Measurements from ENCODE around the gene SPG7. TPM values are rescaled to one million over a fixed set of nuclear protein-coding genes. Genes with fewer than 3 reads are reported as not detected.

Gene SPG7
- polyA plus RNA-seq, 1 experiment, result 50.1 TPM

DNA sequence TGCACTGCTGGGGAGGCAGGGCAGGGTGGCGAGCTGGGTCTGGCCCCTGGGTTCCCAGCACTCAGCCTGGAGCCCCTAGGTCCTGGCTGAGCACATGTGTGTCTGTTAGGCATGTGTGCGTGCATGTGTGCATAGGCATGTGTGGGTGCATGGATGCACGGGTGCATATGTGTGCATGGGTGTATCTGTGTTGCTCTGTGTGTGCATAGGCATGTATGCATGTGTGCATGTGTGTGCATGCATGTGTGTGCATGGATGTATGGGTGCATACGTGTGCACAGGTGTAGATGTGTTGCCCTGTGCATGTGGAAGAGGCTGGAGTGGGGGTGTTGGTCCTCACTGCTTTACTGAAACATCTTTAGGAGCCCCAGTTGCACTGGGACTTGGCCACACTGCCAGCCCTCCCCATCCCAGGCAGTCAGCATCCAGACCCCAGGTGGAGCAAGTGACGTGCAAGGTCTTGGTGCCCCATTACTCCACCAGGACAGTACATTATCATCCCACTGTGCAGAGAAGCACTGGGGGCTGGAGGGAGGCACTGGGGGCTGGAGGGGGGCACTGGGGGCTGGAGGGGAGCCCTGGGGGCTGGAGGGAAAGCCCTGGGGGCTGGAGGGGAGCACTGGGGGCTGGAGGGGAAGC is 94.9 kb downstream of the SPG7 start:
- Histone ChIP-seq H3K27me3 (ENCODE audit: control insufficient read depth, insufficient read depth, low read length) (no peaks in the 10 kb centered on the region), H3K27ac (ENCODE audit: low read depth, low read length) (peak overlapping the region; percentile 77)
- CTCF ChIA-PET, result interaction anchor here (0.7 kb wide), 1 partner anchor 13 kb away, joined by 3 read pairs; no protein-coding TSS in a partner anchor

DNA sequence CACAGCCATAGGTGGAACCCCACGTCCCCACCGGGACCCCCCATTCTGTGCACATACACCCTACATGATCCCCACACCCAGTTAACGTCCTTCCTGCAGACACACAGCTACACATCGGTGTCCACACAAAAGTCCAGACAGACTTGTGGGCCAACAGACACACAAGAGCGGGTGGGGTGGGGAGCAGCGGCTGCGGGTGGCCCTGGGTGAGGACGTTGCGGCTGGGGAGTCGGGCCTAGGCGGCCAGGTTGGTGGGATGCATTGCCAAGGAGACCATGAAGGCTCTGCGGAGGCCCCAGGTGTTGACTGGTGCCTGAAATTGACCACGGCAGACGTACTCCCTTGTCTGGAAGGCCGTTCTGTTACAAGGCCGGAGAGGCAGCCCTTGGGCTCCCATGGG is 96.6 kb downstream of the SPG7 start:
- CTCF ChIA-PET, result no interaction called here
- TF ChIP-seq, protein P1, sequence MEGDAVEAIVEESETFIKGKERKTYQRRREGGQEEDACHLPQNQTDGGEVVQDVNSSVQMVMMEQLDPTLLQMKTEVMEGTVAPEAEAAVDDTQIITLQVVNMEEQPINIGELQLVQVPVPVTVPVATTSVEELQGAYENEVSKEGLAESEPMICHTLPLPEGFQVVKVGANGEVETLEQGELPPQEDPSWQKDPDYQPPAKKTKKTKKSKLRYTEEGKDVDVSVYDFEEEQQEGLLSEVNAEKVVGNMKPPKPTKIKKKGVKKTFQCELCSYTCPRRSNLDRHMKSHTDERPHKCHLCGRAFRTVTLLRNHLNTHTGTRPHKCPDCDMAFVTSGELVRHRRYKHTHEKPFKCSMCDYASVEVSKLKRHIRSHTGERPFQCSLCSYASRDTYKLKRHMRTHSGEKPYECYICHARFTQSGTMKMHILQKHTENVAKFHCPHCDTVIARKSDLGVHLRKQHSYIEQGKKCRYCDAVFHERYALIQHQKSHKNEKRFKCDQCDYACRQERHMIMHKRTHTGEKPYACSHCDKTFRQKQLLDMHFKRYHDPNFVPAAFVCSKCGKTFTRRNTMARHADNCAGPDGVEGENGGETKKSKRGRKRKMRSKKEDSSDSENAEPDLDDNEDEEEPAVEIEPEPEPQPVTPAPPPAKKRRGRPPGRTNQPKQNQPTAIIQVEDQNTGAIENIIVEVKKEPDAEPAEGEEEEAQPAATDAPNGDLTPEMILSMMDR (IDR thresholded peaks at IDR 0.05; ENCODE audit: low read depth, low read length), result no peak
- no peak for DNase-seq (ENCODE audit: low read depth, low spot score)
- no peaks in the 10 kb centered on the region; the same call in 1 of the 2 replicates for H3K9me3 ChIP-seq (ENCODE audit: control insufficient read depth, insufficient read depth, low read length)
- no peak overlapping the region for H3K27ac ChIP-seq (ENCODE audit: low read depth, low read length)
- POLR2A ChIA-PET, result no interaction called here
- H3K4me3 ChIP-seq (ENCODE audit: low read depth, low read length), result no peak overlapping the region
- H3K27me3 ChIP-seq (ENCODE audit: control insufficient read depth, insufficient read depth, low read length), result no peaks in the 10 kb centered on the region

More for the DNA sequence above, 94.9 kb downstream of the SPG7 start:
- TF ChIP-seq, protein P1 (IDR thresholded peaks at IDR 0.05; ENCODE audit: low read depth, low read length), result no peak
- Histone ChIP-seq H3K4me3 (ENCODE audit: low read depth, low read length) (no peak overlapping the region), H3K9me3 (ENCODE audit: control insufficient read depth, insufficient read depth, low read length) (no peaks in the 10 kb centered on the region; the same call in 1 of the 2 replicates)
- POLR2A ChIA-PET, result interaction anchor here (0.6 to 1.9 kb wide), 3 partner anchors 22 to 30 kb away, joined by 3 to 17 read pairs (median 6); no protein-coding TSS in a partner anchor
- DNase-seq (ENCODE audit: low read depth, low spot score), result no peak

DNA sequence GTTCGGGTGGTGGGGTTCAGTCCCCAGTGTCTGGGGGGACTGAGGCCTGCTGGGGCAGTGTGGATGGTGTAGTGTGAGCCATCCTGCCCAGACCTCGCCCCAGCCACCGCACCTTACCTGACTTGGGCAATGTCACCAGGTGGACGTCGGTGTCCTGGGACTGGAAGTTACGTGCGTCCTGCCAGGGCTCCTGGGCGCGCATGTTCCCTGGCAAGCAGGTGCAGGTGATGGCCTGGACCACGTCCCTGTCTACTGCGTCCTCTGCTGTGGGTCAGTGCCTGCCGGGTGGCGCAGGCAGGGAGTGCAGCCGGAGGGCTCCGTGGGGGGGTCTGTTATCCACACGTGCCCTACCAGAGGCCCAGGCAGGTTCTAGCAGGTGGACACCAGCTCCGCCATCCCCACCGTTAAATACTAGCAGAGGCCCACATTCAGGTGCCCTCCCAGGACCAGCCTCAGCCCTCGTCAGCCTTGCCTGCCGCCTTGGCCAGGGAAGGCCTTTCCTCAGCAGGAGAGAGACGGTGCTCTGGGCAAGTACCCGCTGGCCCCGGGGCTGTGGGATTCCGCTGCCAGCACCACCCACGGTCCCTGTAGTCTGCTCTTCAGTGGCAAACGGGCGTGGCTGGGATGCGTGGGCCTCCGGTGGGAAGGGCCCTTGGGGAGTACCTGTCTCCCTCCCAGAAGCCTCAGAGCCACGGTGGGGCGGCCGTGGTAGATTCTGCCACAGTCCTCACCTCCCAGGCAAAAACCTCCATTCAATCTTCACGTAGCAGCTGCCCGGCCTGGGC is 97.2 kb downstream of the SPG7 start:
- no peaks in the 10 kb centered on the region for H3K27me3 ChIP-seq (ENCODE audit: control insufficient read depth, insufficient read depth, low read length)
- no peak overlapping the region for H3K27ac ChIP-seq (ENCODE audit: low read depth, low read length)
- TF ChIP-seq, protein P1 (IDR thresholded peaks at IDR 0.05; ENCODE audit: low read depth, low read length), result no peak
- H3K4me3 ChIP-seq (ENCODE audit: low read depth, low read length), result no peak overlapping the region
- no peak for DNase-seq (ENCODE audit: low read depth, low spot score)
- H3K9me3 ChIP-seq (ENCODE audit: control insufficient read depth, insufficient read depth, low read length), result no peaks in the 10 kb centered on the region; the same call in 1 of the 2 replicates
- CTCF ChIA-PET, result no interaction called here
- POLR2A ChIA-PET, result no interaction called here

DNA sequence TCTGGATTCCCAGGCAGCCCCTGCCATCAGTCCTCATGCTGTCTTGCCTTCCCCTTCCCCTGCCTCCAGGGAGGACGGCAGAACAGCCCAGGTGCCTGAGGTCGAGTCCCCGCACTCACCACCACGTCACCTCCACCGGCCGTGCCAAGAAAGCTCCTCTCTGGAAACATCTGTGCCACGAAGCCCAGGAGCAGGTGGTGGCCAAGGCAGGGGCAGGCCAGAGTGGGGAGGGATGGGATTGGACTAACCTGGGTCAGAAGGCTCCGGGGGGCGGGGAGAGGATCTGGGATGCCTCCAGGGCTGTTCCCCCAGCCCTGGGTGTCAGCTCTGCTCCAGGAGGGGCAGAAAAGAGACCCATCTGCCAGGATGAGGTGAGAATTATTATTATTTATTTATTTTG is 97.8 kb downstream of the SPG7 start:
- CTCF ChIA-PET, result no interaction called here
- no peaks in the 10 kb centered on the region for H3K27me3 ChIP-seq (ENCODE audit: control insufficient read depth, insufficient read depth, low read length)

More for the DNA sequence above, 97.8 kb downstream of the SPG7 start:
- no peak for DNase-seq (ENCODE audit: low read depth, low spot score)
- no peak overlapping the region for H3K4me3 ChIP-seq (ENCODE audit: low read depth, low read length)
- H3K9me3 ChIP-seq (ENCODE audit: control insufficient read depth, insufficient read depth, low read length), result no peaks in the 10 kb centered on the region; the same call in 1 of the 2 replicates
- TF ChIP-seq, protein P1 (IDR thresholded peaks at IDR 0.05; ENCODE audit: low read depth, low read length), result no peak
- H3K27ac ChIP-seq (ENCODE audit: low read depth, low read length), result no peak overlapping the region
- POLR2A ChIA-PET, result no interaction called here

Small RNA genes lying within 50 kb of the gene (small RNA-seq; reads per million reads assigned to genes)
- gene SNORD68 (ENCODE audit: insufficient read length, low read depth), result not detected

Other genes with a start within 250 kb of the SPG7 start
- gene ANKRD11, start 17.8 kb upstream of the SPG7 start, polyA plus RNA-seq (2011; rRNA removed), result 48.1 and 60.3 TPM in 2 replicates
- 2,214 and 3,106 TPM in 2 replicates for gene RPL13, start 52.3 kb downstream of the SPG7 start, polyA plus RNA-seq (2011; rRNA removed)
- 7.5 and 10.6 TPM in 2 replicates for gene CPNE7, start 67.4 kb downstream of the SPG7 start, polyA plus RNA-seq (2011; rRNA removed)
- not detected in 2 replicates for gene DPEP1, start 105.2 kb downstream of the SPG7 start, polyA plus RNA-seq (2011; rRNA removed)
- gene CHMP1A, start 149.3 kb downstream of the SPG7 start, polyA plus RNA-seq (2011; rRNA removed), result 53.5 and 66.8 TPM in 2 replicates
- gene SPATA33, start 149.4 kb downstream of the SPG7 start, polyA plus RNA-seq (2011; rRNA removed), result 2.3 and 2.4 TPM in 2 replicates
- gene CDK10, start 178.3 kb downstream of the SPG7 start, polyA plus RNA-seq (2011; rRNA removed), result 31.6 and 35.0 TPM in 2 replicates
- gene SPATA2L, start 193.3 kb downstream of the SPG7 start, polyA plus RNA-seq (2011; rRNA removed), result 2.6 and 4.0 TPM in 2 replicates
- gene VPS9D1, start 212.5 kb downstream of the SPG7 start, polyA plus RNA-seq (2011; rRNA removed), result 8.6 and 12.0 TPM in 2 replicates
- 5.0 and 7.7 TPM in 2 replicates for gene ZNF276, start 213.1 kb downstream of the SPG7 start, polyA plus RNA-seq (2011; rRNA removed)